GM12874 (cell line): Measurements from ENCODE around the gene PFKP.

ENCODE experiments used
- CTCF ChIP-seq: IDR thresholded peaks from 2 replicates; pipeline ENCODE4 v1.5.1; 2011; ENCODE audit warnings: low read depth, mild to moderate bottlenecking, control low read depth, low read length, moderate library complexity; ENCODE audit not compliant: insufficient read depth

Gene PFKP

DNA sequence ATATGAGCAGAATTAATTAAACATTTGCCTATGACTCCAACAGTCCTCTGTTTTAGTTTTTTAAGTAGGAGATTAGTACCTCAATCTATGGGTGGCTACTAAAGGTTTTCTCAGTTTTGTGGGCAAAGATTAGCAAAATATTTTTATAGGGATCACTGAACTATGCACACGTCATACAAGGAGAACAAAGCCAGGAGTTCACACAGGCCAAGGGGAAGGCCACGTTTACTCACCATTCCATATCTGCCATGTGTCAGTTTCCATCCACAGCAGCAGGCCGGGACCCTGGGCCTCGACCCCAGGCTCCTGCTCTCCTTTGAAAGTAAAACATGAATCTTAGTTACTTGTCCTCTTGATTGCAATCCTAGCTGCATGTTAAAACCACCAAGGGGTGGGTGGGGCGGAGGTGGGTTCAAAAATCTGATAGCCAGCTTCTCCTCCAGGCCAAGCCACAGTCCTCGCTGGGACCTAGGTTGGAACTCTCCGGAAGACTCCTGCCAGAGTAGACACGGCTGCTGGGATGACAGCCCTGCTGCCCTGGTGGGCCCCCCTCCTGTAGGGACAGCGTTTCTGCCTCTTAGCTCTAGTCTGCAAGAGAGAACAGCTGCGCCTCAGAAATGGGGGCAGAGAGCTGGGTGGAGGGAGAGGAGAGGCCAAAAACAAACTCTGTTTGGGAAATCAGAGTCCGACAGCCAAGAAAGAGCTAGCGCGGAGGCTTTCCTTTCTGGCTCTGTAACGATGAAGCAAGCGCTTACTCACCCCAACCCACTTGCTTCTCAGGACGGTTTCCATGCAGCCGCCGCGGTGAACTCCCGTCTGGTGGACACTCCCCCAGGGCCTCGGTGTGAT, 69.6 kb downstream of the PFKP start:
- no peak for TF ChIP-seq CTCF

DNA sequence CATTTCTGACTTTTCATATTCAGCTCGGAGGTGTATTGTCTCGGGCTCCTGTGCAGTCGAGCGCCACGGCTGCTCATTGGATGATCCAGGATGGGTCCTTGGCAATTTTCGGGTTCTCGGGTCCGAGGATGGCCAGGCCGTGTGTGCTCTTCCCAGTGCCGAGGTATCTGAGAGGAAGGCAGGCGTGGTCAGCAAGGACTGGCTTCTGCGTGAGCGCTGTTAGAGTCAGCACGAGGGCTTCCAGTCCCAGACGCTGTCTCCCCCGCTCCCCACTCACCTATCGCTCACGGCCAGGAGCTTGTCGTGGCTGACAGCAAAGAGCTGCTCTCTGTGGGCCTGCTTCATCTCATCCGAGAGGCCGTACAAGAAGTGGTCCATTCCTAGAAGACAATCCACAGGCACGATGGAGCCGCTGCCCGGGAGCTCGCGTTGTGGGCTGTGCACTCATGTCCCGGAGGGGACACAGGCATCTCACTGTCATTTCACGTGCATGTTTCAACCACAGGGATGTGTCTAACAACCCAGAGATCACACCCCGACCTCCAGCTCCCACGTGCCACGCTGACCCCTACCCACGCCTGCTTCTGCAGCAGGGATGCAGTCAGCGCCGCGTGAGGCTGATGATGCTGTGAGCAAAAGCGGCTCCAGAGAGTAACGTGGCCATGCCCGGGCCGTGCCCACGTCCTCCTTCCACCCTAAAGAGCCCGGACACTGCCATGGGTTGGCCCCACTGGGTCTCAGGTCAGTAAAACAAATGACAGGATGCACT, 70.8 kb downstream of the PFKP start:
- TF ChIP-seq CTCF, result no peak

- no peak for TF ChIP-seq CTCF
These were observed 72.0 kb downstream of the PFKP start for GRCh38 chr10:3139216-3139910.

DNA sequence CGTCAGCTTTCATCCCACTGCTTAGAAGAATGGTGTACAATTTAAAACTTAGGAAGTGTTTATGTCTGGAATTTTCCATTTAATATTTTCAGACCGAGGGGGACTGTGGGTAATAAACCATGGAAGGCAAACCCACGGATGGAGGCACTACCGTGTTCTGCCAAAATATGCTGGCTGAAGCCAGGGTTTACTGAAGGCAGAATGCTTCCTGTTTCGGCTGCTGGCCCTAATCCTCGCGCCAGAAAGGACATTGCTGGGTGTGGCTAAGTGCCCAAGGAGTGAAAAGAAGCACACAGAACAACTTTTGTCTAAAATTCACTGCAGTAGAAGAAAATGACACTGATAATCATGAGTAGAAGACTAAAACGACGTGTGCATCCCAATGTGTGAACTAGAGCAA, 72.9 kb downstream of the PFKP start:
- TF ChIP-seq CTCF, result no peak

- TF ChIP-seq CTCF, result no peak
These were observed 74.1 kb downstream of the PFKP start for GRCh38 chr10:3141351-3142005.

DNA sequence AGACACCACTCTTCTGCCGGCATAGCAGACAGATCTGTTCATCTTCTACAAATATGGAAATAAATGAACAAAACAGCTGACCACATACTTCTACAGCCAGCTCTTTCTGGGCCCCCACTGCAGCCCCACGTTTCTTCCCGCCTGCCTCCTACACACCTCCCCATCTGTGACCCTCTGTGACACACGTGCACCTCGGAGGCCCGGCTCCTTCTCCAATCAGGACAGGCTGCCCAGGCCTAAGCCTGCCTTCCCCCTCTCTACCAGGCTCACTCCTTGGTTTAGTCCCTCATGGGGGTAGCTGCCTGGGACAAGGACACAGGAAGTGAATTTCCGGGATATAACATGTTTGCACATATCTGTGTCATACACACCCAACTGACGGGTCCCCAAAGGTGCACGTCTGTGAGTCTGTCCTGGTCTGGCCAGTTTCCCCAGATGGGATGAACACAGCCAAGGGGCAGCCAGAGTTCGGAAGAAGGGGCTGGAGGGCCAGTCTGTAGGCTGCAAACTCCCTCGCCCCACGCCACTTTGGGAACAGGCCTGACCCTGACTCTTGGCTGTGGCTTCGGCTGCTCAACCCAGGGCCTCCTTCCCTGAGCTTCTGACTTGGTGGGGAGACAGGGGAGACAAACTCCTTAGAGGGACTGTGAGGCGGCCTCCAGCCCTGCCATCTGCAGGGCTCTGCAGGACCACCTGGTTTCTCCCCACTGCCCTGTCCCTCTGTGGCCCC, 75.0 kb downstream of the PFKP start:
- no peak for TF ChIP-seq CTCF
